ENCODE measurements around the gene PDX1. TPM values are rescaled to one million over a fixed set of nuclear protein-coding genes. Genes with fewer than 3 reads are reported as not detected.

The PDX1 gene
- polyA plus RNA-seq, 1 donor from 2014 or later = not detected

DNA sequence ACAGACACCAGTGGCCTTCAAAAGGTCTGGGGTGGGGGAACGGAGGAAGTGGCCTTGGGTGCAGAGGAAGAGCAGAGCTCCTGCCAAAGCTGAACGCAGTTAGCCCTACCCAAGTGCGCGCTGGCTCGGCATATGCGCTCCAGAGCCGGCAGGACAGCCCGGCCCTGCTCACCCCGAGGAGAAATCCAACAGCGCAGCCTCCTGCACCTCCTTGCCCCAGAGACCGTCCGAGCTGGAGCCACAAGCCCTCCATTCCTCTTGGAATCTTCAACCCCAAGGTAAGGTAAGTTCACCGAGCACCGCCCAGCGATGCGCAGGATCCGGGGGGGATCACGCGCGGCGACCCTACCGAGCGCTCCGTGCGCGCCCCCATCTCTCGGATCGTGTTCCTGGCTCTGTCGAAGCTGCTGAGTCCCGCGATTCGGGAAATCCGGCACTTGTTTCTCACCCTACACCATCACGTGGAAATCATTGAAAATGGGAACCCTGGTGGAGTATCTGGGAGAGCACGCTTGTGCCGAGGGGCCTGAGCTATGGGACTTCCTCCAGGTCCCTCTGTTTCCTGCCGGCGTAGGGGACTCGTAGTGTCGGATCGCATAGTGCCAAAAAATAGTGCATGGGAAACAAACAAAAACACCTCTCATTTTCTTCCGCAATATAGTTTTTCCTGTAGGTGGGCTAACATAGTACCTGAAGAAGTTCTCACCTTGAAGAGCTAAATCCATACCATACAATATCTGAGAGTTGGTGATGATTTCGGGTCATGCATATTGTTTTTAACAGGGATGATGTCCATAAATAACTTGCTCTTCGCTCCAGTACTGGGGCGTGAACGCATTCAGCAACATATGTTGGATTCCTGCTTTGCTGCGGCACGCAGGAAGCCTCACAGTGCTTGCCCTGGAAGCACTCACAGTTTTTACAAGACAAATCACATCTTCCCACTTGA is 9.3 kb downstream of the PDX1 start:
- Histone ChIP-seq H3K9me3 (ENCODE audit: low read length) (peaks cover 3% of the 10 kb centered on the region), H3K9ac (ENCODE audit: low read length) (no peak overlapping the region), H3K4me3 (ENCODE audit: low read length) (no peak overlapping the region), H4K20me1 (ENCODE audit: insufficient read depth) (no peaks in the 10 kb centered on the region), H3F3A (ENCODE audit: insufficient read depth, low read length, poor library complexity, severe bottlenecking) (no peaks in the 10 kb centered on the region), H3K36me3 (ENCODE audit: insufficient read depth, low read length) (no peaks in the 10 kb centered on the region), H3K27me3 (ENCODE audit: insufficient read depth, low read depth, low read length) (peaks cover 96% of the 10 kb centered on the region), H3K79me2 (replicated peaks; ENCODE audit: insufficient read depth, low read length) (no peaks in the 10 kb centered on the region), H2AFZ (ENCODE audit: low read depth, low read length) (no peak overlapping the region), H3K4me2 (ENCODE audit: low read length) (no peak overlapping the region), H3K9me2 (ENCODE audit: insufficient read depth, low read length) (no peaks in the 10 kb centered on the region), H3K27ac (ENCODE audit: low read length) (no peak overlapping the region)
- TF ChIP-seq EZH2 (IDR thresholded peaks at IDR 0.05; ENCODE audit: borderline replicate concordance, insufficient read depth, low read length, poor library complexity, severe bottlenecking) (peak; percentile 48), SMC3 (conservative IDR thresholded peaks at IDR 0.05; ENCODE audit: poor library complexity) (no peak)

DNA sequence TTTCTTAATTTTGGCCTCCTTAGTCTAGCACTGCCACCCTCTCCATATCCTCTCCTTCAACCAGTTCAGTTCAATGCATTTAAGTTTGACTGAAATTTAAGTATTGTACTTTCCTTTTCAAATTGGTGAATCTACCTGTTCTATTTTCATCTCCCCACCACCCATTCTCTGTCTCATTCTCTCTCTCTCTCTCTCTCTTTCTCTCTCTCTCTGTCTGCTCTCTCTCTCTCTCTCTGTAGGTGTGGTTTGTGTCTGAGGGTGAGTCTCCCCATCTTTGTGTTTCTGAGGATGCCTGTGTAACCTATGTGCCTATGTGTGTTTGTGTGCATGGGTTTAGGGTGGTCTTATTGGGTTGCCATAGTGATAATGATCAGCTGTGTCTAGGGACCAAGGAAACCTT is 10.1 kb downstream of the PDX1 start:
- Histone ChIP-seq H3K9me2 (ENCODE audit: insufficient read depth, low read length) (no peaks in the 10 kb centered on the region), H4K20me1 (ENCODE audit: insufficient read depth) (no peaks in the 10 kb centered on the region), H3K9ac (ENCODE audit: low read length) (no peak overlapping the region), H3F3A (ENCODE audit: insufficient read depth, low read length, poor library complexity, severe bottlenecking) (no peaks in the 10 kb centered on the region), H3K4me3 (ENCODE audit: low read length) (no peak overlapping the region), H2AFZ (ENCODE audit: low read depth, low read length) (no peak overlapping the region), H3K27me3 (ENCODE audit: insufficient read depth, low read depth, low read length) (peaks cover 88% of the 10 kb centered on the region), H3K36me3 (ENCODE audit: insufficient read depth, low read length) (no peaks in the 10 kb centered on the region), H3K27ac (ENCODE audit: low read length) (no peak overlapping the region), H3K9me3 (ENCODE audit: low read length) (peaks cover 3% of the 10 kb centered on the region), H3K79me2 (replicated peaks; ENCODE audit: insufficient read depth, low read length) (no peaks in the 10 kb centered on the region), H3K4me2 (ENCODE audit: low read length) (no peak overlapping the region)
- TF ChIP-seq CTCF (IDR thresholded peaks at IDR 0.05; ENCODE audit: poor library complexity, severe bottlenecking) (no peak), EZH2 (IDR thresholded peaks at IDR 0.05; ENCODE audit: borderline replicate concordance, insufficient read depth, low read length, poor library complexity, severe bottlenecking) (no peak), MXI1 (conservative IDR thresholded peaks at IDR 0.05; ENCODE audit: poor library complexity, severe bottlenecking) (no peak), RAD21 (conservative IDR thresholded peaks at IDR 0.05) (no peak), EP300 (conservative IDR thresholded peaks at IDR 0.05; ENCODE audit: poor library complexity, severe bottlenecking) (no peak), SMC3 (conservative IDR thresholded peaks at IDR 0.05; ENCODE audit: poor library complexity) (no peak), REST (IDR thresholded peaks at IDR 0.05; ENCODE audit: borderline replicate concordance) (no peak), POLR2AphosphoS5 (IDR thresholded peaks at IDR 0.05) (no peak), TAF1 (IDR thresholded peaks at IDR 0.05; ENCODE audit: low read depth) (no peak)
